GM23338 (cell line): Measurements from ENCODE around the gene GRIFIN. TPM values are rescaled to one million over a fixed set of nuclear protein-coding genes. Genes with fewer than 3 reads are reported as not detected.

Experiments
- ATAC-seq: fragments of 200-7000 bp; cut with Tn5 transposase; 3 replicates; pipeline ENCODE4 v1.9.1; 2020
- DNase-seq: peaks from one replicate; pipeline ENCODE4 v3.0.0-alpha.2; 2015; ENCODE audit warnings: low spot score
- H2AFZ ChIP-seq: fragments of 200-600 bp; sonication (generic); 2 replicates; pipeline ENCODE4 v1.8.0; 2016; ENCODE audit warnings: antibody characterized with exemption, mild to moderate bottlenecking, moderate library complexity
- H3F3A ChIP-seq: fragments of 200-600 bp; sonication (generic); replicated peaks from 2 replicates; pipeline ENCODE4 v1.8.0; 2017; ENCODE audit warnings: antibody characterized with exemption, mixed run types, low read depth
- H3K27ac ChIP-seq: fragments of 200-600 bp; sonication (generic); 2 replicates; pipeline ENCODE4 v1.6.1; 2016; ENCODE audit warnings: low read depth
- H3K27me3 ChIP-seq: fragments of 200-600 bp; sonication (generic); 2 replicates; pipeline ENCODE4 v1.8.0; 2016; ENCODE audit warnings: mild to moderate bottlenecking, mixed run types, moderate library complexity; ENCODE audit not compliant: insufficient read depth
- H3K36me3 ChIP-seq: fragments of 200-600 bp; sonication (generic); 2 replicates; pipeline ENCODE4 v1.8.0; 2016; ENCODE audit warnings: mild to moderate bottlenecking; ENCODE audit not compliant: insufficient read depth
- H3K4me1 ChIP-seq: fragments of 200-600 bp; sonication (generic); 2 replicates; pipeline ENCODE4 v1.8.0; 2016; ENCODE audit warnings: mild to moderate bottlenecking, moderate library complexity; ENCODE audit not compliant: insufficient read depth
- H3K4me2 ChIP-seq: fragments of 200-600 bp; sonication (generic); 2 replicates; pipeline ENCODE4 v1.7.1; 2017; ENCODE audit warnings: mixed run types
- H3K4me3 ChIP-seq: fragments of 200-600 bp; sonication (generic); 2 replicates; pipeline ENCODE4 v1.6.1; 2016; ENCODE audit warnings: mixed run types
- H3K79me2 ChIP-seq: fragments of 200-600 bp; sonication (generic); replicated peaks from 2 replicates; pipeline ENCODE4 v1.8.0; 2017; ENCODE audit warnings: mild to moderate bottlenecking; ENCODE audit not compliant: insufficient read depth
- H3K9me2 ChIP-seq: fragments of 200-600 bp; sonication (generic); 2 replicates; pipeline ENCODE4 v1.8.0; 2017; ENCODE audit not compliant: insufficient read depth
- H4K20me1 ChIP-seq: fragments of 200-600 bp; sonication (generic); replicated peaks from 2 replicates; pipeline ENCODE4 v1.8.0; 2017; ENCODE audit warnings: mild to moderate bottlenecking; ENCODE audit not compliant: insufficient read depth
- H3K27ac Mint-ChIP-seq: 2 replicates; pipeline ENCODE4 v1.8.0; 2020; ENCODE audit warnings: inconsistent platforms, mild to moderate bottlenecking, moderate library complexity, mixed read lengths
- H3K27me3 Mint-ChIP-seq: 3 replicates; pipeline ENCODE4 v1.8.0; 2022; ENCODE audit warnings: low read depth, mild to moderate bottlenecking, moderate library complexity, mixed read lengths, inconsistent platforms; ENCODE audit not compliant: insufficient read depth, poor library complexity
- H3K36me3 Mint-ChIP-seq: 3 replicates; pipeline ENCODE4 v1.8.0; 2021; ENCODE audit warnings: low read depth, mild to moderate bottlenecking, inconsistent platforms, moderate library complexity, mixed read lengths
- H3K4me1 Mint-ChIP-seq: 3 replicates; pipeline ENCODE4 v1.8.0; 2020; ENCODE audit warnings: mild to moderate bottlenecking, inconsistent platforms, mixed read lengths
- H3K4me3 Mint-ChIP-seq: 3 replicates; pipeline ENCODE4 v1.8.0; 2021; ENCODE audit warnings: moderate library complexity, mild to moderate bottlenecking, inconsistent platforms, mixed read lengths
- H3K9me3 Mint-ChIP-seq: 3 replicates; pipeline ENCODE4 v1.8.0; 2020; ENCODE audit warnings: moderate library complexity, mild to moderate bottlenecking, inconsistent platforms, mixed read lengths
- CREB1 ChIP-seq: fragments of 250-450 bp; sonication (Bioruptor Pico); IDR thresholded peaks from 2 replicates; pipeline ENCODE4 v1.5.0; 2020; ENCODE audit warnings: low read depth, mild to moderate bottlenecking, moderate library complexity
- EZH2 ChIP-seq: fragments of 200-600 bp; sonication (generic); IDR thresholded peaks from one replicate; pipeline ENCODE4 v1.8.0; 2017; ENCODE audit warnings: antibody characterized with exemption, mild to moderate bottlenecking, low read depth; ENCODE audit not compliant: unreplicated experiment
- EZH2phosphoT487 ChIP-seq: fragments of 200-600 bp; sonication (generic); IDR thresholded peaks from one replicate; pipeline ENCODE4 v1.8.1; 2018; ENCODE audit warnings: antibody characterized with exemption; ENCODE audit not compliant: unreplicated experiment
- JUNB ChIP-seq: IDR thresholded peaks from one replicate; pipeline ENCODE4 v1.6.1; 2016; ENCODE audit warnings: antibody characterized with exemption; ENCODE audit not compliant: unreplicated experiment
- NANOG ChIP-seq: IDR thresholded peaks from 2 replicates; pipeline ENCODE4 v1.6.1; 2016; ENCODE audit warnings: antibody characterized with exemption, borderline replicate concordance
- POLR2AphosphoS5 ChIP-seq: IDR thresholded peaks from 2 replicates; pipeline ENCODE4 v1.6.1; 2016; ENCODE audit warnings: antibody characterized with exemption, low read depth
- STAT1 ChIP-seq: IDR thresholded peaks from one replicate; pipeline ENCODE4 v1.6.1; 2016; ENCODE audit warnings: antibody characterized with exemption; ENCODE audit not compliant: unreplicated experiment
- ZNF114 ChIP-seq: fragments of 250-450 bp; sonication (Bioruptor Pico); IDR thresholded peaks from 2 replicates; pipeline ENCODE4 v1.5.0; 2020; ENCODE audit warnings: mild to moderate bottlenecking, moderate library complexity
- ZNF331 ChIP-seq: fragments of 250-450 bp; sonication (Bioruptor Pico); IDR thresholded peaks from 2 replicates; pipeline ENCODE4 v1.5.0; 2020; ENCODE audit warnings: low read depth, mild to moderate bottlenecking, moderate library complexity
- polyA plus RNA-seq: library from polyadenylated mRNA; unstranded; fragments of >200 nt; fragmentation: Nextera tagmentation; extraction: Ambion mirVana; gene quantifications from 2 replicates; pipeline ENCODE4 v1.2.1, GENCODE V29; 2016
- total RNA-seq: library from RNA; depleted of rRNA; stranded (reverse); fragments of >200 nt; shearing (Covaris generic); gene quantifications from 2 replicates; pipeline ENCODE4 v1.2.3, GENCODE V29; 2014
- TF ChIP-seq, protein P1 (sequence below): IDR thresholded peaks from 2 replicates; pipeline ENCODE4 v1.6.1; 2016; ENCODE audit warnings: antibody characterized with exemption
- TF ChIP-seq, protein P2 (sequence below), 2 experiments: fragments of 200-600 bp in 1 of 2; sonication (generic) in 1 of 2; conservative IDR thresholded peaks; 2 replicates each; pipeline versions ENCODE4 v1.5.1 to v1.6.1; 2016 to 2017; ENCODE audit warnings: antibody characterized with exemption in 2 of 2, low read depth in 2 of 2, mild to moderate bottlenecking in 2 of 2, moderate library complexity in 1 of 2
- TF ChIP-seq, protein P3 (sequence below): IDR thresholded peaks from one replicate; pipeline ENCODE4 v1.6.1; 2018; ENCODE audit warnings: antibody characterized with exemption; ENCODE audit not compliant: unreplicated experiment
- TF ChIP-seq, protein P4 (sequence below): fragments of 250-450 bp; sonication (Bioruptor Pico); IDR thresholded peaks from 2 replicates; pipeline ENCODE4 v1.5.0; 2020; ENCODE audit warnings: mild to moderate bottlenecking, moderate library complexity

Gene GRIFIN
- total and polyA plus RNA-seq, 2 experiments from 2014 or later = not detected

DNA sequence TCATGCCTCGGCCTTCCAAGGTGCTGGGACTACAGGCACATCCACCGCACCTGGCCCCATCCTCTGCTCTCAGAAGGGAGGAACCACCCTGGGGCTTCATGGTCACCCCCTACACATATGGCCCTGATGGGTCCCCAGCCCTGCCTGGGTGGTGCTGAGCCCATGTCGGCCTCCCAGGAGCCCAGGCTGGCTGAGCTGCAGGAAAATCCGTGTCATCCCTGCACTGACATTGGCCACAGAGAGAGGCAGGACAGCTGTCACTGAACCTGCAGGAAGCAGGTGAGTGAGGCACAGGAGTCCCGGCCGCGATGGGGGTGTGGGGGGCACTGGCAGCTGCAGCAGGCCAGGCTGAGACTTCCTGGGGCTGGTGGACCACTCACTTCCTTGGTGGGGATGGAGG, 8.0 kb downstream of the GRIFIN start:
- H3K27ac ChIP-seq = no peak overlapping the region
- no peak for DNase-seq
- H3K27ac Mint-ChIP-seq = no peak overlapping the region
- H3K4me3 Mint-ChIP-seq = no peak overlapping the region
- H4K20me1 ChIP-seq = no peaks in the 10 kb centered on the region
- no peaks in the 10 kb centered on the region for H3K79me2 ChIP-seq
- H3K4me2 ChIP-seq = no peak overlapping the region
- H3K9me2 ChIP-seq = no peaks in the 10 kb centered on the region
- 0 out of 2 replicates have a peak overlapping the region, but pooled peaks have one; percentile 23 for H2AFZ ChIP-seq
- peaks cover 7% of the 10 kb centered on the region; the same call in 2 of the 3 replicates for H3K9me3 Mint-ChIP-seq
- peaks cover 25% of the 10 kb centered on the region for H3K4me1 Mint-ChIP-seq
- no peaks in the 10 kb centered on the region for H3K36me3 ChIP-seq
- TF ChIP-seq NANOG (no peak), STAT1 (no peak), EZH2 (no peak), JUNB (no peak), ZNF331 (no peak), ZNF114 (CRISPR knock-in tag) (no peak), POLR2AphosphoS5 (no peak), EZH2phosphoT487 (no peak), CREB1 (CRISPR knock-in tag) (no peak)
- TF ChIP-seq, protein P1, sequence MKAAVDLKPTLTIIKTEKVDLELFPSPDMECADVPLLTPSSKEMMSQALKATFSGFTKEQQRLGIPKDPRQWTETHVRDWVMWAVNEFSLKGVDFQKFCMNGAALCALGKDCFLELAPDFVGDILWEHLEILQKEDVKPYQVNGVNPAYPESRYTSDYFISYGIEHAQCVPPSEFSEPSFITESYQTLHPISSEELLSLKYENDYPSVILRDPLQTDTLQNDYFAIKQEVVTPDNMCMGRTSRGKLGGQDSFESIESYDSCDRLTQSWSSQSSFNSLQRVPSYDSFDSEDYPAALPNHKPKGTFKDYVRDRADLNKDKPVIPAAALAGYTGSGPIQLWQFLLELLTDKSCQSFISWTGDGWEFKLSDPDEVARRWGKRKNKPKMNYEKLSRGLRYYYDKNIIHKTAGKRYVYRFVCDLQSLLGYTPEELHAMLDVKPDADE = no peak
- TF ChIP-seq, protein P2, sequence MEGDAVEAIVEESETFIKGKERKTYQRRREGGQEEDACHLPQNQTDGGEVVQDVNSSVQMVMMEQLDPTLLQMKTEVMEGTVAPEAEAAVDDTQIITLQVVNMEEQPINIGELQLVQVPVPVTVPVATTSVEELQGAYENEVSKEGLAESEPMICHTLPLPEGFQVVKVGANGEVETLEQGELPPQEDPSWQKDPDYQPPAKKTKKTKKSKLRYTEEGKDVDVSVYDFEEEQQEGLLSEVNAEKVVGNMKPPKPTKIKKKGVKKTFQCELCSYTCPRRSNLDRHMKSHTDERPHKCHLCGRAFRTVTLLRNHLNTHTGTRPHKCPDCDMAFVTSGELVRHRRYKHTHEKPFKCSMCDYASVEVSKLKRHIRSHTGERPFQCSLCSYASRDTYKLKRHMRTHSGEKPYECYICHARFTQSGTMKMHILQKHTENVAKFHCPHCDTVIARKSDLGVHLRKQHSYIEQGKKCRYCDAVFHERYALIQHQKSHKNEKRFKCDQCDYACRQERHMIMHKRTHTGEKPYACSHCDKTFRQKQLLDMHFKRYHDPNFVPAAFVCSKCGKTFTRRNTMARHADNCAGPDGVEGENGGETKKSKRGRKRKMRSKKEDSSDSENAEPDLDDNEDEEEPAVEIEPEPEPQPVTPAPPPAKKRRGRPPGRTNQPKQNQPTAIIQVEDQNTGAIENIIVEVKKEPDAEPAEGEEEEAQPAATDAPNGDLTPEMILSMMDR (conservative IDR thresholded peaks at IDR 0.05; ENCODE audit: low read depth in 2 of 2) = no peak
- TF ChIP-seq, protein P3, sequence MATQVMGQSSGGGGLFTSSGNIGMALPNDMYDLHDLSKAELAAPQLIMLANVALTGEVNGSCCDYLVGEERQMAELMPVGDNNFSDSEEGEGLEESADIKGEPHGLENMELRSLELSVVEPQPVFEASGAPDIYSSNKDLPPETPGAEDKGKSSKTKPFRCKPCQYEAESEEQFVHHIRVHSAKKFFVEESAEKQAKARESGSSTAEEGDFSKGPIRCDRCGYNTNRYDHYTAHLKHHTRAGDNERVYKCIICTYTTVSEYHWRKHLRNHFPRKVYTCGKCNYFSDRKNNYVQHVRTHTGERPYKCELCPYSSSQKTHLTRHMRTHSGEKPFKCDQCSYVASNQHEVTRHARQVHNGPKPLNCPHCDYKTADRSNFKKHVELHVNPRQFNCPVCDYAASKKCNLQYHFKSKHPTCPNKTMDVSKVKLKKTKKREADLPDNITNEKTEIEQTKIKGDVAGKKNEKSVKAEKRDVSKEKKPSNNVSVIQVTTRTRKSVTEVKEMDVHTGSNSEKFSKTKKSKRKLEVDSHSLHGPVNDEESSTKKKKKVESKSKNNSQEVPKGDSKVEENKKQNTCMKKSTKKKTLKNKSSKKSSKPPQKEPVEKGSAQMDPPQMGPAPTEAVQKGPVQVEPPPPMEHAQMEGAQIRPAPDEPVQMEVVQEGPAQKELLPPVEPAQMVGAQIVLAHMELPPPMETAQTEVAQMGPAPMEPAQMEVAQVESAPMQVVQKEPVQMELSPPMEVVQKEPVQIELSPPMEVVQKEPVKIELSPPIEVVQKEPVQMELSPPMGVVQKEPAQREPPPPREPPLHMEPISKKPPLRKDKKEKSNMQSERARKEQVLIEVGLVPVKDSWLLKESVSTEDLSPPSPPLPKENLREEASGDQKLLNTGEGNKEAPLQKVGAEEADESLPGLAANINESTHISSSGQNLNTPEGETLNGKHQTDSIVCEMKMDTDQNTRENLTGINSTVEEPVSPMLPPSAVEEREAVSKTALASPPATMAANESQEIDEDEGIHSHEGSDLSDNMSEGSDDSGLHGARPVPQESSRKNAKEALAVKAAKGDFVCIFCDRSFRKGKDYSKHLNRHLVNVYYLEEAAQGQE = no peak
- TF ChIP-seq, protein P4, sequence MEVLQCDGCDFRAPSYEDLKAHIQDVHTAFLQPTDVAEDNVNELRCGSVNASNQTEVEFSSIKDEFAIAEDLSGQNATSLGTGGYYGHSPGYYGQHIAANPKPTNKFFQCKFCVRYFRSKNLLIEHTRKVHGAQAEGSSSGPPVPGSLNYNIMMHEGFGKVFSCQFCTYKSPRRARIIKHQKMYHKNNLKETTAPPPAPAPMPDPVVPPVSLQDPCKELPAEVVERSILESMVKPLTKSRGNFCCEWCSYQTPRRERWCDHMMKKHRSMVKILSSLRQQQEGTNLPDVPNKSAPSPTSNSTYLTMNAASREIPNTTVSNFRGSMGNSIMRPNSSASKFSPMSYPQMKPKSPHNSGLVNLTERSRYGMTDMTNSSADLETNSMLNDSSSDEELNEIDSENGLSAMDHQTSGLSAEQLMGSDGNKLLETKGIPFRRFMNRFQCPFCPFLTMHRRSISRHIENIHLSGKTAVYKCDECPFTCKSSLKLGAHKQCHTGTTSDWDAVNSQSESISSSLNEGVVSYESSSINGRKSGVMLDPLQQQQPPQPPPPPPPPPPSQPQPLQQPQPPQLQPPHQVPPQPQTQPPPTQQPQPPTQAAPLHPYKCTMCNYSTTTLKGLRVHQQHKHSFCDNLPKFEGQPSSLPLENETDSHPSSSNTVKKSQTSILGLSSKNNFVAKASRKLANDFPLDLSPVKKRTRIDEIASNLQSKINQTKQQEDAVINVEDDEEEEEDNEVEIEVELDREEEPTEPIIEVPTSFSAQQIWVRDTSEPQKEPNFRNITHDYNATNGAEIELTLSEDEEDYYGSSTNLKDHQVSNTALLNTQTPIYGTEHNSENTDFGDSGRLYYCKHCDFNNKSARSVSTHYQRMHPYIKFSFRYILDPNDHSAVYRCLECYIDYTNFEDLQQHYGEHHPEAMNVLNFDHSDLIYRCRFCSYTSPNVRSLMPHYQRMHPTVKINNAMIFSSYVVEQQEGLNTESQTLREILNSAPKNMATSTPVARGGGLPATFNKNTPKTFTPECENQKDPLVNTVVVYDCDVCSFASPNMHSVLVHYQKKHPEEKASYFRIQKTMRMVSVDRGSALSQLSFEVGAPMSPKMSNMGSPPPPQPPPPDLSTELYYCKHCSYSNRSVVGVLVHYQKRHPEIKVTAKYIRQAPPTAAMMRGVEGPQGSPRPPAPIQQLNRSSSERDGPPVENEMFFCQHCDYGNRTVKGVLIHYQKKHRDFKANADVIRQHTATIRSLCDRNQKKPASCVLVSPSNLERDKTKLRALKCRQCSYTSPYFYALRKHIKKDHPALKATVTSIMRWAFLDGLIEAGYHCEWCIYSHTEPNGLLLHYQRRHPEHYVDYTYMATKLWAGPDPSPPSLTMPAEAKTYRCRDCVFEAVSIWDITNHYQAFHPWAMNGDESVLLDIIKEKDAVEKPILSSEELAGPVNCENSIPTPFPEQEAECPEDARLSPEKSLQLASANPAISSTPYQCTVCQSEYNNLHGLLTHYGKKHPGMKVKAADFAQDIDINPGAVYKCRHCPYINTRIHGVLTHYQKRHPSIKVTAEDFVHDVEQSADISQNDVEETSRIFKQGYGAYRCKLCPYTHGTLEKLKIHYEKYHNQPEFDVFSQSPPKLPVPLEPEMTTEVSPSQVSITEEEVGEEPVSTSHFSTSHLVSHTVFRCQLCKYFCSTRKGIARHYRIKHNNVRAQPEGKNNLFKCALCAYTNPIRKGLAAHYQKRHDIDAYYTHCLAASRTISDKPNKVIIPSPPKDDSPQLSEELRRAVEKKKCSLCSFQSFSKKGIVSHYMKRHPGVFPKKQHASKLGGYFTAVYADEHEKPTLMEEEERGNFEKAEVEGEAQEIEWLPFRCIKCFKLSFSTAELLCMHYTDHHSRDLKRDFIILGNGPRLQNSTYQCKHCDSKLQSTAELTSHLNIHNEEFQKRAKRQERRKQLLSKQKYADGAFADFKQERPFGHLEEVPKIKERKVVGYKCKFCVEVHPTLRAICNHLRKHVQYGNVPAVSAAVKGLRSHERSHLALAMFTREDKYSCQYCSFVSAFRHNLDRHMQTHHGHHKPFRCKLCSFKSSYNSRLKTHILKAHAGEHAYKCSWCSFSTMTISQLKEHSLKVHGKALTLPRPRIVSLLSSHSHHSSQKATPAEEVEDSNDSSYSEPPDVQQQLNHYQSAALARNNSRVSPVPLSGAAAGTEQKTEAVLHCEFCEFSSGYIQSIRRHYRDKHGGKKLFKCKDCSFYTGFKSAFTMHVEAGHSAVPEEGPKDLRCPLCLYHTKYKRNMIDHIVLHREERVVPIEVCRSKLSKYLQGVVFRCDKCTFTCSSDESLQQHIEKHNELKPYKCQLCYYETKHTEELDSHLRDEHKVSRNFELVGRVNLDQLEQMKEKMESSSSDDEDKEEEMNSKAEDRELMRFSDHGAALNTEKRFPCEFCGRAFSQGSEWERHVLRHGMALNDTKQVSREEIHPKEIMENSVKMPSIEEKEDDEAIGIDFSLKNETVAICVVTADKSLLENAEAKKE = no peak
- peaks cover 10% of the 10 kb centered on the region; the same call in 1 of the 2 replicates for H3F3A ChIP-seq
- H3K36me3 Mint-ChIP-seq = peaks cover 2% of the 10 kb centered on the region; the same call in 1 of the 3 replicates
- H3K4me1 ChIP-seq = peaks cover 5% of the 10 kb centered on the region; the same call in 1 of the 2 replicates
- no peak for ATAC-seq
- peaks cover 14% of the 10 kb centered on the region for H3K27me3 Mint-ChIP-seq
- H3K4me3 ChIP-seq = no peak overlapping the region
- H3K27me3 ChIP-seq = no peaks in the 10 kb centered on the region
